Calu3 (cell line): ENCODE results near the gene CEP78. TPM values are rescaled to one million over a fixed set of nuclear protein-coding genes. Genes with fewer than 3 reads are reported as not detected.

Source experiments
- BruUV-seq: library from RNA; stranded (reverse); fragments of 400-500 nt; replicated peaks from 2 replicates; lab custom pipeline; 2021; lab: Mats Ljungman, UMichigan
- CTCF ChIA-PET: fragments of 300-600 bp; sonication (Branson Sonifier 250); formaldehyde crosslinking; loops from one replicate; lab custom pipeline; 2022; ENCODE audit warnings: antibody characterized with exemption; lab: Charles Lee
- DNase-seq: peaks from one replicate; pipeline ENCODE4 v3.0.0; 2022
- H3K27ac Mint-ChIP-seq: one replicate; pipeline ENCODE4 v1.8.0; 2022; ENCODE audit warnings: mixed read lengths; ENCODE audit not compliant: unreplicated experiment
- H3K27me3 Mint-ChIP-seq: one replicate; pipeline ENCODE4 v1.8.0; 2022; ENCODE audit warnings: mixed read lengths; ENCODE audit not compliant: unreplicated experiment
- H3K36me3 Mint-ChIP-seq: one replicate; pipeline ENCODE4 v1.8.0; 2022; ENCODE audit warnings: mild to moderate bottlenecking, moderate library complexity, mixed read lengths; ENCODE audit not compliant: insufficient read depth, unreplicated experiment
- H3K4me1 Mint-ChIP-seq: one replicate; pipeline ENCODE4 v1.8.0; 2022; ENCODE audit warnings: mild to moderate bottlenecking, low read depth, mixed read lengths; ENCODE audit not compliant: unreplicated experiment
- H3K4me3 Mint-ChIP-seq: one replicate; pipeline ENCODE4 v1.8.0; 2022; ENCODE audit warnings: mild to moderate bottlenecking, low read depth, moderate library complexity, mixed read lengths; ENCODE audit not compliant: unreplicated experiment
- H3K9me3 Mint-ChIP-seq: one replicate; pipeline ENCODE4 v1.8.0; 2022; ENCODE audit warnings: low read depth, mixed read lengths; ENCODE audit not compliant: unreplicated experiment
- intact Hi-C: fragments of 100-400 bp; cut with micrococcal nuclease; formaldehyde crosslinking; loops from one replicate; pipeline ENCODE4 v1.10.0; 2022; ENCODE audit not compliant: unreplicated experiment
- total RNA-seq: library from RNA; stranded (reverse); gene quantifications from 2 replicates; pipeline ENCODE4 v1.2.3, GENCODE V29; 2022
- TF ChIP-seq, protein P1 (sequence below): fragments of 200-600 bp; IDR thresholded peaks from one replicate; pipeline ENCODE4 v1.8.0; 2022; ENCODE audit warnings: antibody characterized with exemption; ENCODE audit not compliant: unreplicated experiment

CEP78 gene
- total RNA-seq, 1 experiment from 2014 or later: 20.8 TPM

DNA sequence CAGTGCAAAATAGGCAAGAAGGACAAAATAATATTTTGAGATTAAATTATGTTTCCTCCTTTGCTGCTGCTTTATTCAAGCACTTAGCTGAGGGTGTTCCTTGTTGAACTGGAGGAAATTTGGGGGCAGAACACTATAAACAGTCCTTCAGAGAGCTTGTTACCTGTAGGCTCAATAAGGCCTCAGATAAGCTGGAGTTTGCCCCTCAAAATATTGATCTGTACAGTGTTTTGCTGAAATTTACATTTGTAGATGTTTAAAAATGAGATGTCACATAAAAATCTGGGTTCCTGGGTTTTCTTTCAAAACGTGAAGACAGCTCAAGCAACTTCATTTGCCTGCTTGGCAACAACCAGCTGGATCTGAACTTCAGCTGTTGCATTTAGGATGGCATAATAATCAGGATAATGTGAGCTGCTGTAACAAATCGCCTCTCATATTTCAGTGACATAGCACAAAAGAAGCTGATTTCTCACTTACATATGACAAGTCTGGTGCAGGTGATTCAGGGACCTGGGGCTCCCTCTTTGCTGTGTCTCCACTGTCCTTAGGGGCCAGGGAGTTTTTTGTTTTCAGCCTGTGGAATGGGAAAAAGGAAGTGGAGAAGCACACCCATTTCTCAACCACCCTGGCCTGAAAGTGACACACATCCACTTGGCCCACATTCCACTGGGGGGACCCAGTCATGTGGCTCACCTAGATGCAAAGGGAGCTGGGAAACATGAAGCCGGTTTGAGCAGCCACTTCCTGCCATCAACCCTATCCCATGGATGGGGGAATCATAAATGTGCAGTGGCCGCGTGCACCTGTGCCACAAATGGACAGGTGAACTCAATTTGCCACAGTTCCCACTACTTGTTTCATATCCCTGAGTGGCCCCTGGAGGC, 58.7 kb downstream of the CEP78 start:
- H3K9me3 Mint-ChIP-seq: no peaks in the 10 kb centered on the region
- peaks cover 8% of the 10 kb centered on the region for H3K4me1 Mint-ChIP-seq
- no peak for DNase-seq
- intact Hi-C loops: no loop called here
- TF ChIP-seq, protein P1, sequence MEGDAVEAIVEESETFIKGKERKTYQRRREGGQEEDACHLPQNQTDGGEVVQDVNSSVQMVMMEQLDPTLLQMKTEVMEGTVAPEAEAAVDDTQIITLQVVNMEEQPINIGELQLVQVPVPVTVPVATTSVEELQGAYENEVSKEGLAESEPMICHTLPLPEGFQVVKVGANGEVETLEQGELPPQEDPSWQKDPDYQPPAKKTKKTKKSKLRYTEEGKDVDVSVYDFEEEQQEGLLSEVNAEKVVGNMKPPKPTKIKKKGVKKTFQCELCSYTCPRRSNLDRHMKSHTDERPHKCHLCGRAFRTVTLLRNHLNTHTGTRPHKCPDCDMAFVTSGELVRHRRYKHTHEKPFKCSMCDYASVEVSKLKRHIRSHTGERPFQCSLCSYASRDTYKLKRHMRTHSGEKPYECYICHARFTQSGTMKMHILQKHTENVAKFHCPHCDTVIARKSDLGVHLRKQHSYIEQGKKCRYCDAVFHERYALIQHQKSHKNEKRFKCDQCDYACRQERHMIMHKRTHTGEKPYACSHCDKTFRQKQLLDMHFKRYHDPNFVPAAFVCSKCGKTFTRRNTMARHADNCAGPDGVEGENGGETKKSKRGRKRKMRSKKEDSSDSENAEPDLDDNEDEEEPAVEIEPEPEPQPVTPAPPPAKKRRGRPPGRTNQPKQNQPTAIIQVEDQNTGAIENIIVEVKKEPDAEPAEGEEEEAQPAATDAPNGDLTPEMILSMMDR: no peak
- H3K4me3 Mint-ChIP-seq: no peak overlapping the region
- BruUV-seq: no TSS peak
- H3K36me3 Mint-ChIP-seq: peaks cover 28% of the 10 kb centered on the region
- CTCF ChIA-PET: no interaction called here
- H3K27ac Mint-ChIP-seq: no peak overlapping the region
- no peaks in the 10 kb centered on the region for H3K27me3 Mint-ChIP-seq

DNA sequence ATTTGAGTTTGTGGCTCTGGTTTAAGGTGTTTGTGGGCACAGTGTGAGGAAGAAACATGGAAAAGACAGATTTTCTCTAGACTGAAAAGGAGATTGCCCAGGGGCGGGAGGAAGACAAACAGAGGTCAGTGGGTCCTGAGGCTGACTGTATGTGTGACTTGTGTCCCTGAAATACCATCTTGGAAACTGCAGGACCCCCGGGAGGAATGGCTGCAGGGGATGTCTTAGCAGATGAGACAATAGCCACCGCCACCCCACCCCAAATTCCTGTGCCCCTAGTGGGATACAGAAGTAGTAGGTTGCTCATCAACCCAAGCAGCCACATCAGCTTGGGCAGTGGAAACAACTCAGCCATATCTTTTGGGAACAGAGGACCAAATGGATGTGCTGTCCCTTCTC, 59.3 kb downstream of the CEP78 start:
- H3K36me3 Mint-ChIP-seq: peaks cover 34% of the 10 kb centered on the region
- H3K4me1 Mint-ChIP-seq: peaks cover 8% of the 10 kb centered on the region
- no TSS peak for BruUV-seq
- H3K27me3 Mint-ChIP-seq: no peaks in the 10 kb centered on the region
- no peak overlapping the region for H3K27ac Mint-ChIP-seq
- intact Hi-C loops: no loop called here
- TF ChIP-seq, protein P1: no peak
- no peak overlapping the region for H3K4me3 Mint-ChIP-seq
- H3K9me3 Mint-ChIP-seq: no peaks in the 10 kb centered on the region
- CTCF ChIA-PET: no interaction called here
- no peak for DNase-seq

DNA sequence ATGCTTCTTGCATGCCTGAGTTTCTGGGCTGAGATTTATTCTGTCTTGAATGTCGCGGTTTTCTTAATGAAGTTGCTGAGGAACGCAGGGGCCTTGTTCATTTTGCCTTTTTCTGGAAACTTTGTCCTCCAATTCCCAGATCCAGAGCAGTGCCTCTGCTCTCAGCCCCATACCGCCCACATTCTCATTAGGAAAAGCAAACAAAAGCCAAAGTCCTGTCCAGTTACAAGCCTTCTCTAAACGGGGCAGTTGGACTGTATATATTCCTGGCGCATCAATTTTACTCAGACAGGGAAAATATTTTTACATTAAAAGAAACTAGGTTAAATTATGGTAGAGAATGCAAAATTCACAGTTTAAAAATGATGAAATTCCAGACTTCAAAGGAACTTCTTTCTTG, 59.9 kb downstream of the CEP78 start:
- Mint-ChIP-seq H3K4me1 (peaks cover 8% of the 10 kb centered on the region), H3K4me3 (peak overlapping the region; percentile 91), H3K9me3 (no peaks in the 10 kb centered on the region), H3K27ac (peak overlapping the region; percentile 95), H3K27me3 (no peaks in the 10 kb centered on the region), H3K36me3 (peaks cover 38% of the 10 kb centered on the region)
- CTCF ChIA-PET: no interaction called here
- DNase-seq: no peak
- intact Hi-C loops: no loop called here
- TF ChIP-seq, protein P1: no peak
- BruUV-seq: no TSS peak

DNA sequence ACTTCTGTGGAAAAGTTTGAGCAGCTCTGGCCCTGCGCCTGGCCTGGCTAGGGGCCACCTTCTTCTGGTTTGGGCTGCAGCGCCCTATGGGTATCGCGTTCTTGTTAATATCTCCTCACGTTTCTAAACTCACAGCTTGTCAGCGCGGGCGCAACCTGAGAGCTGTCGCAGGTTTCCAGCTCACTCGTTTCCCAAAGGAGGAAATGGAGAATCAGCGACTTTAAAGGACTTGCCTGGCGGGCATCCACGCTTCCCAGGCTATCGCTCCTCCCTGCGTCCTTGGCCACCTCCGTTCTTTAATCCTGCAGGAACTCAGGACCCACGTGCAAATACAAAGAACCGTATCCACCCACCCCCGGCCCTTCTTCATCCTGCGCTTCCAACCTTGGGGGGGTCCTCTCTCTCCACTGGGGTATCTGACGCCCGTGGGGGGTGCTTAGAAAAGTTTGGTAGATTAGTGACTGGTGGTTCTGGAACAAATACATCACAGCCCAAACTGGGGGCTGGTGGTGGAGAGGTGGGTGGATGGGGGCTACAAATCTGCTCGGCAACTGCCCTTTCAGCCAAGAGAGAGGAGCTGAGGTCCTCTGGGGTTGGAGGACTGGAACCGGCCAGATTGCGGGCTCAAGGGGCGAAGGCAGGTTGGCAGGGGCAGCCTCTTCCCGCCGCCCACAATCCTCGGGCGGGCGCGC, 60.5 kb downstream of the CEP78 start:
- TF ChIP-seq, protein P1: no peak
- CTCF ChIA-PET: interaction anchor here (0.7 to 1.1 kb wide), 2 partner anchors 13 to 58 kb away, joined by 4 to 5 read pairs; no protein-coding TSS in a partner anchor
- BruUV-seq: no TSS peak
- Mint-ChIP-seq H3K27ac (peak overlapping the region; percentile 95), H3K9me3 (no peaks in the 10 kb centered on the region), H3K27me3 (no peaks in the 10 kb centered on the region), H3K4me1 (peaks cover 8% of the 10 kb centered on the region), H3K4me3 (peak overlapping the region; percentile 91), H3K36me3 (peaks cover 38% of the 10 kb centered on the region)
- peak; percentile 20 for DNase-seq
- intact Hi-C loops: no loop called here
